Kidney epithelial cell (primary cell): ENCODE measurements around the gene KCNK7. TPM values are rescaled to one million over a fixed set of nuclear protein-coding genes. Genes with fewer than 3 reads are reported as not detected.

Experiments used
- DNase-seq: peaks from one replicate; pipeline ENCODE4 v3.0.0-alpha.2; 2010; ENCODE audit warnings: low read depth
- H3K27me3 ChIP-seq: 2 replicates; pipeline ENCODE4 v1.6.0; 2011; ENCODE audit warnings: low read length; ENCODE audit not compliant: control insufficient read depth, insufficient read depth
- H3K36me3 ChIP-seq: 2 replicates; pipeline ENCODE4 v1.5.1; 2011; ENCODE audit warnings: low read length; ENCODE audit not compliant: control insufficient read depth, insufficient read depth
- H3K4me3 ChIP-seq: 2 replicates; pipeline ENCODE4 v1.5.1; 2011; ENCODE audit warnings: low read depth, mild to moderate bottlenecking, control low read depth, low read length
- total RNA-seq: library from RNA; depleted of rRNA; stranded (reverse); fragments of >200 nt; gene quantifications from 2 replicates; pipeline ENCODE4 v1.2.3, GENCODE V29; 2015
- TF ChIP-seq, protein P1 (sequence below): IDR thresholded peaks from 2 replicates; pipeline ENCODE4 v1.5.1; 2011; ENCODE audit warnings: mild to moderate bottlenecking, moderate library complexity, low read length, control low read depth, inconsistent platforms; ENCODE audit not compliant: insufficient read depth, poor library complexity, severe bottlenecking

The KCNK7 gene
- total RNA-seq, 1 donor from 2014 or later = not detected

- H3K27me3 ChIP-seq = no peaks in the 10 kb centered on the region
- DNase-seq = no peak
- TF ChIP-seq, protein P1, sequence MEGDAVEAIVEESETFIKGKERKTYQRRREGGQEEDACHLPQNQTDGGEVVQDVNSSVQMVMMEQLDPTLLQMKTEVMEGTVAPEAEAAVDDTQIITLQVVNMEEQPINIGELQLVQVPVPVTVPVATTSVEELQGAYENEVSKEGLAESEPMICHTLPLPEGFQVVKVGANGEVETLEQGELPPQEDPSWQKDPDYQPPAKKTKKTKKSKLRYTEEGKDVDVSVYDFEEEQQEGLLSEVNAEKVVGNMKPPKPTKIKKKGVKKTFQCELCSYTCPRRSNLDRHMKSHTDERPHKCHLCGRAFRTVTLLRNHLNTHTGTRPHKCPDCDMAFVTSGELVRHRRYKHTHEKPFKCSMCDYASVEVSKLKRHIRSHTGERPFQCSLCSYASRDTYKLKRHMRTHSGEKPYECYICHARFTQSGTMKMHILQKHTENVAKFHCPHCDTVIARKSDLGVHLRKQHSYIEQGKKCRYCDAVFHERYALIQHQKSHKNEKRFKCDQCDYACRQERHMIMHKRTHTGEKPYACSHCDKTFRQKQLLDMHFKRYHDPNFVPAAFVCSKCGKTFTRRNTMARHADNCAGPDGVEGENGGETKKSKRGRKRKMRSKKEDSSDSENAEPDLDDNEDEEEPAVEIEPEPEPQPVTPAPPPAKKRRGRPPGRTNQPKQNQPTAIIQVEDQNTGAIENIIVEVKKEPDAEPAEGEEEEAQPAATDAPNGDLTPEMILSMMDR = no peak
- H3K36me3 ChIP-seq = peaks cover 2% of the 10 kb centered on the region
- no peak overlapping the region for H3K4me3 ChIP-seq
Measured at GRCh38 chr11:65623852-65624616, 28.4 kb upstream of the KCNK7 start.

DNA sequence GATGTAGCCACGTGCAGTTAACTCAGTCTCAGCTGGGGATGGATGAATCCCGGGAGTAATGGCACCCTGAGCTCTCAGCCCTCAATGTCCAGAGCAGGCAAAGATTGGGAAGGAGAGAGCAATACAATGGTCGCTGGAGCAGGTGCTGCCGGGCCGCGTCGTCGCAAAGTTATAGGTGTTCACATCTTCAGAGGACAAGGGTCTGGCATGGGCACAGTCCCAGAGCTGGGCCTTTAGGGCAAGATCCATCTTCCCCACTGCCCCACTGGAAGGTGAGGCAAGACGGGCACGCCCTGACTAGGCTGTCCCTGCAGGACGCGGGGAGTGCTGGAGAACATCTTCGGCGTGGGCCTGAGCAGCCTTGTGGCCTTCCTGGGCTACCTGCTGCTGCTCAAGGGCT, 27.6 kb upstream of the KCNK7 start:
- TF ChIP-seq, protein P1 = no peak
- Histone ChIP-seq H3K36me3 (peaks cover 3% of the 10 kb centered on the region), H3K27me3 (no peaks in the 10 kb centered on the region), H3K4me3 (no peak overlapping the region)
- DNase-seq = no peak

- no peak overlapping the region for H3K4me3 ChIP-seq
- TF ChIP-seq, protein P1 = no peak
- peaks cover 3% of the 10 kb centered on the region for H3K36me3 ChIP-seq
- DNase-seq = no peak
- no peaks in the 10 kb centered on the region for H3K27me3 ChIP-seq
Measured at GRCh38 chr11:65622011-65622410, 26.4 kb upstream of the KCNK7 start.

- TF ChIP-seq, protein P1 = no peak
- no peak for DNase-seq
- H3K27me3 ChIP-seq = no peaks in the 10 kb centered on the region
- H3K4me3 ChIP-seq = no peak overlapping the region
- H3K36me3 ChIP-seq = peaks cover 3% of the 10 kb centered on the region
Measured at GRCh38 chr11:65621460-65621859, 25.9 kb upstream of the KCNK7 start.

- TF ChIP-seq, protein P1 = no peak
- Histone ChIP-seq H3K36me3 (peaks cover 3% of the 10 kb centered on the region), H3K4me3 (no peak overlapping the region), H3K27me3 (no peaks in the 10 kb centered on the region)
- DNase-seq = no peak
Measured at GRCh38 chr11:65620666-65621065, 25.1 kb upstream of the KCNK7 start.
